ENCODE results near the gene B4GALT3. TPM values are rescaled to one million over a fixed set of nuclear protein-coding genes. Genes with fewer than 3 reads are reported as not detected.
A peak's percentile ranks its signal among the peaks of the same experiment; 100 is the strongest.

The B4GALT3 gene
- total and polyA plus RNA-seq, 7 donors: 16.3 to 48.1 (median 30.3) TPM

DNA sequence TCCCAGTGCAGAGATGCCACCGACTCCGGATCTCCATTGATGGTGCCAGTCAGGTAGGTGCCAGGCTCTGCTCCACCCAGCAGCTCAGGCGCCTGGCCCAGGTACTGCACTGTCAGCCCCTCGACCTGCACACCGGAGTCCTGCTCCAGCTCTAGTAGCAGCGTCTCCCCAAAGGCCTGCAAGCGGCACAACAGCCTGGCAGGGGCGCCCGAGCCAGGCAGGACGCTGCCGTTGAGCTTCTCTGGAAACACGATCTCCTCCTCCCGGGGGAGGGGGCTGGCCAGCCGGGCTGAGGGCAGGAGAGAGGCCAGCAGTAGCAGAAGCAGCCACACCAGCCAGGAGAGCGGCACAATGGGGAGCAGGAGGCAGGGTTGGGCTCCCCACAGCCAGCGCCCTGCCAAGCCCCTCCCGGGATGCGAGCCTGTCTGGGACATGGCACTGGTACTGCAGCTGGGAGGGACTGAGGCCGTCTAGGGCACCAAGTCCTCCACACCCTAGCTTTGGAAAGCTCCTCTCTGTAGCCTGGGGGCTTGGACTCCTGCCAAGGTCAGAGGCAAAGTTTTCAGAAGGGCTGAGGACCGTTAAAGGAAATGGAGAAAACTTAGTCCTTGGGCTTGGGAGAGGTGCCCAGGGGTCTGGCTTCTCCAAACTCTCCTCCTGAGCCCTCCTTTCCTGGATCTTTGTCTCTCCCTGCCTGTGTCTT lies 21.0 kb upstream of the B4GALT3 start:
- intact Hi-C loops (cut with DNase I): no loop called here
- H3K27ac ChIP-seq: peak overlapping the region; percentile 78
- 8 to 9% (median 8%) methylated on average over 20 of the region's 20 CpGs for WGBS, 3 donors

DNA sequence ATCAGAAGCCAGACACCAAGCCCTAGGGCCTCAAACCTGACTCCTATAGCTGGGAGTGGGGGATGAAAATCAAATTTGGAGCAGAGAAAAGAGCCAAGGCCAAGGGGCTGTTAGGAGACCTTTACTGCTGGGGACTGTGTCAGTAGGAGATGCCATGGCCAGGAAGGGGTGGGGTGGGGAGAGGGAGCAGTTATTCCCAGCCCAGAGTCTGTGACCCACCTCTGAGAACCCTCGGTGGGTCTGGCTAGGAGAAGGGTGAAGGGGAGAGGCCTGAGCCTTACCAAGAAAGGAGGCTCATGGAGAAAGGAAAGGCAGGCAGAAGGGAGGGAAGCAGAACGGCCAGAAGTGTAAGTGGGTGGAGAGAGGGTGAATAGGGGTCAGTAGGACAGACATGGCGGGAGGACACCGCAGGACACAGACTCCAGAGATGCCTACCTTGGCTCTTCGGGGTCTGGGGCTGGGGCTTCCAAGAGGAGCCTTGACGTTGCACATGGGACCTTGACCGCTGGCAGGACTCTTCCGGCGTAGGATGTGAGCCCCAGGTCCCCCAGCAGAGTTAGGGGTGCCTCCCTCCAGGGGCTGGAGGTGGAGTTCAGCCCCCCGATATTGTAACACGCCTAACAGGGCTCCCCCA lies 20.4 kb upstream of the B4GALT3 start:
- ATAC-seq (no peak), DNase-seq (no peak)
- Histone ChIP-seq H3K27me3 (ENCODE audit: insufficient read depth in 3 of 3, low read length in 2 of 3) (no peaks in the 10 kb centered on the region), H3K4me1 (peaks cover 16% of the 10 kb centered on the region), H3K4me3 (peak overlapping the region; percentile 64), H3K36me3 (ENCODE audit: insufficient read depth in 1 of 2, low read depth in 1 of 2) (no peaks in the 10 kb centered on the region), H3K9me3 (no peaks in the 10 kb centered on the region), H3K27ac (peak overlapping the region; percentile 78)
- no peak for TF ChIP-seq CTCF (IDR thresholded peaks at IDR 0.05)
- intact Hi-C loops (cut with DNase I): no loop called here
- 52 to 57% (median 56%) methylated on average over 7 to 11 of the region's 11 CpGs for WGBS, 3 donors

More for the DNA sequence above, 21.0 kb upstream of the B4GALT3 start:
- Histone ChIP-seq H3K4me3 (peak overlapping the region; percentile 64), H3K36me3 (ENCODE audit: insufficient read depth in 1 of 2, low read depth in 1 of 2) (peaks cover 0 to 2% of the 10 kb centered on the region in 2 donors), H3K9me3 (no peaks in the 10 kb centered on the region), H3K27me3 (ENCODE audit: insufficient read depth in 3 of 3, low read length in 2 of 3) (no peaks in the 10 kb centered on the region), H3K4me1 (peaks cover 22% of the 10 kb centered on the region)
- peak; percentile 59 to 76 for DNase-seq
- ATAC-seq: peak in 3 of 4 donors; percentile 7 to 21 (median 10)
- TF ChIP-seq CTCF (IDR thresholded peaks at IDR 0.05): no peak

DNA sequence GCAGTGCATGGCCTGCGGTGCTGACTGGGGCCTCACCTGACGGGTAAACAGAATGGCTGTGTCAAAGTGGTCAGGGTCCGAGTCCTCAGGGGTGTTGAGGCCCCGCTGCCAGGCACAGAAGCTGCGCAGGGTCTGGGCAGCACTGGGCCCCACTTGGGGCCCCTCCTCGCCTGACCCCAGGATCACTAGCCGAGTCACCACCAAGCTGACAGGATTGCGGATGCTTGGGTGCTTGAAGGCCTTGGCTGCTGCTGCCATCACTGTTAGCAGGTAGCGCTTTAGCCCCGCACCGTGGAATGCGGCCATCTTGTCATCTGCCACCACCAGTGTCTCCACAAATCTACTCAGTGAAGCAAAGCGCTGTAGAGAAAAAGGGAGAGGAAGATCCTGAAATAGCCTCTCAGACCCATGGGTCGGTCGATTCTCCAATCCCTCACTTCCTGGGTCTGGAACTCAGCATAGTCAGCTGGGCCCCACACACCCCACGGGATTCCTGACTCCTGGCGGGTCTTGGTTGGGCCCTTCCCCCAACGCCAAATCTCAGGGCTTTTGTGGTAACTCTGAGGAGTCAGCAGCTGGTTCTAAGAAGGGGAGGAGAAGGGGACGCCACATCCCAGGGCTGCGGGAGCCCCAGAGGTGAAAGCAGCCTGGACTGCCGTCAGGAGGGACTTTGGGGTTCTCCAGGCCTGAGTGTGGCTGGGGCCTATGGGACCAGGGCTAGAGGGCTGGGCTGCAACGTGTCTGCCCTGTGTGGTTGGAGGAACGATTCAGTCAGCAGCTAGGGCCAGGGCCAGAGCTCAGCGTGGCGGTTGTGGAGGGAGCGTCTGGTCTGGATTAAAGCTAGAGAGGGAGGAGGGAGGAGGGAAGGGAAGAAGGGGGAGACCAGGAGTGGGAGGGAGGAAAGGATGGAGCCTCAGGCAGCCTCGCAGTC lies 19.5 kb upstream of the B4GALT3 start:
- no peaks in the 10 kb centered on the region for H3K9me3 ChIP-seq
- WGBS, 3 donors: 70 to 73% (median 70%) methylated on average over 26 to 27 of the region's 27 CpGs
- H3K27ac ChIP-seq: peak overlapping the region; percentile 78
- no peaks in the 10 kb centered on the region for H3K36me3 ChIP-seq (ENCODE audit: insufficient read depth in 1 of 2, low read depth in 1 of 2)
- TF ChIP-seq CTCF (IDR thresholded peaks at IDR 0.05): no peak
- ATAC-seq: no peak
- H3K27me3 ChIP-seq (ENCODE audit: insufficient read depth in 3 of 3, low read length in 2 of 3): no peaks in the 10 kb centered on the region
- H3K4me3 ChIP-seq: peak overlapping the region; percentile 64
- peak; percentile 52 to 70 for DNase-seq
- intact Hi-C loops (cut with DNase I): no loop called here
- H3K4me1 ChIP-seq: peaks cover 16% of the 10 kb centered on the region

- peaks cover 16% of the 10 kb centered on the region for H3K4me1 ChIP-seq
These were observed 18.8 kb upstream of the B4GALT3 start for GRCh38 chr1:161196111-161196510.

More at GRCh38 chr1:161196111-161196510, 18.8 kb upstream of the B4GALT3 start:
- Histone ChIP-seq H3K4me3 (peak overlapping the region; percentile 64), H3K27ac (peak overlapping the region; percentile 78), H3K9me3 (no peaks in the 10 kb centered on the region), H3K36me3 (ENCODE audit: insufficient read depth in 1 of 2, low read depth in 1 of 2) (no peaks in the 10 kb centered on the region), H3K27me3 (ENCODE audit: insufficient read depth in 3 of 3, low read length in 2 of 3) (no peaks in the 10 kb centered on the region)
- DNase-seq (no peak), ATAC-seq (no peak)
- intact Hi-C loops (cut with DNase I): no loop called here
- no peak for TF ChIP-seq CTCF (IDR thresholded peaks at IDR 0.05)
- 90 to 94% (median 90%) methylated on average over 7 of the region's 7 CpGs for WGBS, 3 donors

Measured in psoas muscle (tissue), 8 donors.